ENCODE measurements around the gene CCDC178.
A peak's percentile ranks its signal among the peaks of the same experiment; 100 is the strongest.

CCDC178 gene

DNA sequence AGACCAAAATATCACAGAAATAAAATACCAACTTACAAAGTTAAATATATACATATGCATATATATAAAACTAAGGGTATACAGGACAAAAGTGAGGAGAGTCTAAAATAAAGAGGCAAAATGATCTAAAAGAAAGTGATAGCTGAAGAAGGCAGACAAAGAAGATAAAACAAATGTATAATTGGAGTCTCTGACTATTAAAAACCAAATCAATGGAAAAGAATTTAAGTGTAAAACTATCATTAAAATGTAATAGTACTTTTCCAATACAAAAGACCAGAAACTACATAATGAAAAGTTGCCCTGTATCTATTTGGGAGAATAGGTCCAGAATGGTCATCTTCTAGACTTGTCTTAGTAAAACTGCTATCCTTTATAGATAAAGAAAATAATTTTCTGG lies 400.3 kb downstream of the CCDC178 start:
- no peak overlapping the region for H3K4ac ChIP-seq (ENCODE audit: low read depth, low read length)
- H4K5ac ChIP-seq (ENCODE audit: low read length): no peak overlapping the region
- no peak overlapping the region for H2BK15ac ChIP-seq (replicated peaks; ENCODE audit: low read depth)
- no peaks in the 10 kb centered on the region for H3K79me2 ChIP-seq (ENCODE audit: control insufficient read depth, insufficient read depth, low read length)
- H3K23ac ChIP-seq (ENCODE audit: low read length): no peak overlapping the region
- H2BK120ac ChIP-seq (ENCODE audit: low read depth, low read length): no peak overlapping the region
- H3K56ac ChIP-seq (ENCODE audit: low read length): no peak overlapping the region
- no peak overlapping the region for H3K27ac ChIP-seq (ENCODE audit: low read depth, low read length)
- no peak overlapping the region for H3K4me3 ChIP-seq (ENCODE audit: low read length)
- no peak overlapping the region for H3K9ac ChIP-seq (ENCODE audit: low read length)
- H2AK5ac ChIP-seq (ENCODE audit: low read length): no peak overlapping the region
- H4K8ac ChIP-seq (ENCODE audit: low read depth, low read length): no peak overlapping the region
- no peaks in the 10 kb centered on the region for H3K27me3 ChIP-seq (ENCODE audit: insufficient read depth, low read length, poor library complexity)
- H2BK5ac ChIP-seq (ENCODE audit: low read length): no peak overlapping the region
- no peak for DNase-seq
- no peaks in the 10 kb centered on the region for H3K36me3 ChIP-seq (ENCODE audit: control insufficient read depth, insufficient read depth, low read length)
- H3K4me1 ChIP-seq (ENCODE audit: control insufficient read depth, low read depth, low read length): no peaks in the 10 kb centered on the region
- no peak overlapping the region for H3K4me2 ChIP-seq (ENCODE audit: low read length)
- no peak overlapping the region for H3K18ac ChIP-seq (ENCODE audit: low read length)
- H3K79me1 ChIP-seq (ENCODE audit: low read length): no peaks in the 10 kb centered on the region

DNA sequence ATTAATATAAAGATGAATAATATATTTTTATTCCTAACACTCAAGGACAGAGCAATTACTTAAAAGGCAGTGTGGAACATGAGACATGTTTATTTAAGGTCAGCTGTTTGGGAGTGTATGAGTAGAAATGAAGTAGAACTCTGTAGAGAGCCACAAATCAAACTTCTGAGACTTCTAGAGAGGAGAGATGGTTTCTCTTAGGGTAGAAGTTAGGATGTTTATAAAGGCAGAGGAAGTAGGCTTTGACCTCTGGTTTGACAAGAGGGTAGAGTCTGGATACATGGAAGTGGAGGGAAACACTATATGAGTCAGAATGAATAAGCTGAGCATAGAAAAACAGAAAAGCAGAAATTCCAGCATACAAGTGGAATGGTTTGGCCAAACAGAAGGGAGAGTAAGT lies 405.6 kb downstream of the CCDC178 start:
- Histone ChIP-seq H2AK5ac (ENCODE audit: low read length) (no peak overlapping the region), H3K4ac (ENCODE audit: low read depth, low read length) (no peak overlapping the region), H3K27me3 (ENCODE audit: insufficient read depth, low read length, poor library complexity) (no peaks in the 10 kb centered on the region), H2BK5ac (ENCODE audit: low read length) (no peak overlapping the region), H4K8ac (ENCODE audit: low read depth, low read length) (no peak overlapping the region), H3K79me1 (ENCODE audit: low read length) (no peaks in the 10 kb centered on the region), H3K23ac (ENCODE audit: low read length) (no peak overlapping the region), H2BK120ac (ENCODE audit: low read depth, low read length) (no peak overlapping the region), H3K36me3 (ENCODE audit: control insufficient read depth, insufficient read depth, low read length) (no peaks in the 10 kb centered on the region), H4K5ac (ENCODE audit: low read length) (no peak overlapping the region), H3K9ac (ENCODE audit: low read length) (no peak overlapping the region), H3K4me1 (ENCODE audit: control insufficient read depth, low read depth, low read length) (no peaks in the 10 kb centered on the region), H2BK15ac (replicated peaks; ENCODE audit: low read depth) (no peak overlapping the region), H3K79me2 (ENCODE audit: control insufficient read depth, insufficient read depth, low read length) (no peaks in the 10 kb centered on the region), H3K4me2 (ENCODE audit: low read length) (no peak overlapping the region), H3K4me3 (ENCODE audit: low read length) (no peak overlapping the region), H3K27ac (ENCODE audit: low read depth, low read length) (no peak overlapping the region), H3K56ac (ENCODE audit: low read length) (no peak overlapping the region), H3K18ac (ENCODE audit: low read length) (no peak overlapping the region)
- DNase-seq: no peak

DNA sequence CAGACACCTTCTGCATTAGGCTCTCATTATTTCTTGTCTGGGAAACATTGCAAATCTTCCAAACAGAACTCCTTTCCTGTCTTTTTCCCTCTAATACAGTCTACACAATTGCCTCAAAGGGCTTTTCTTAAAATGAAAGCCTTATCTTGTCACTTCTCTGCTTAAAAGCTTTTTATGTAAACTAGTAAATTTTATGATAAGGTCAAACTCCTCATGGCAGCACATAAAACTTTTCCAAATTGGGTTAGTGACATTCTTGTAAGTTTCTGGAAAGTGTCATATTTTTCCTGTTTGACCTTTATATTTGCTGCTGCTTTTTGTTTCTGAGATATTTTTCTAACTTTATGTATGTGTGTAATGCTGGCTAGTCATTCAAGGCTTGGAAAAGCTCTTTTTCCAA lies 406.3 kb downstream of the CCDC178 start:
- no peak overlapping the region for H3K27ac ChIP-seq (ENCODE audit: low read depth, low read length)
- no peak for DNase-seq
- H3K4me2 ChIP-seq (ENCODE audit: low read length): no peak overlapping the region
- H3K4me1 ChIP-seq (ENCODE audit: control insufficient read depth, low read depth, low read length): no peaks in the 10 kb centered on the region
- no peaks in the 10 kb centered on the region for H3K79me1 ChIP-seq (ENCODE audit: low read length)
- H3K36me3 ChIP-seq (ENCODE audit: control insufficient read depth, insufficient read depth, low read length): no peaks in the 10 kb centered on the region
- no peak overlapping the region for H3K4me3 ChIP-seq (ENCODE audit: low read length)
- H2BK120ac ChIP-seq (ENCODE audit: low read depth, low read length): no peak overlapping the region
- no peak overlapping the region for H4K5ac ChIP-seq (ENCODE audit: low read length)
- H3K23ac ChIP-seq (ENCODE audit: low read length): no peak overlapping the region
- no peaks in the 10 kb centered on the region for H3K79me2 ChIP-seq (ENCODE audit: control insufficient read depth, insufficient read depth, low read length)
- no peak overlapping the region for H2BK15ac ChIP-seq (replicated peaks; ENCODE audit: low read depth)
- no peak overlapping the region for H3K9ac ChIP-seq (ENCODE audit: low read length)
- H3K18ac ChIP-seq (ENCODE audit: low read length): no peak overlapping the region
- no peak overlapping the region for H3K4ac ChIP-seq (ENCODE audit: low read depth, low read length)
- no peaks in the 10 kb centered on the region for H3K27me3 ChIP-seq (ENCODE audit: insufficient read depth, low read length, poor library complexity)
- H2BK5ac ChIP-seq (ENCODE audit: low read length): no peak overlapping the region
- no peak overlapping the region for H4K8ac ChIP-seq (ENCODE audit: low read depth, low read length)
- H2AK5ac ChIP-seq (ENCODE audit: low read length): no peak overlapping the region
- H3K56ac ChIP-seq (ENCODE audit: low read length): no peak overlapping the region

DNA sequence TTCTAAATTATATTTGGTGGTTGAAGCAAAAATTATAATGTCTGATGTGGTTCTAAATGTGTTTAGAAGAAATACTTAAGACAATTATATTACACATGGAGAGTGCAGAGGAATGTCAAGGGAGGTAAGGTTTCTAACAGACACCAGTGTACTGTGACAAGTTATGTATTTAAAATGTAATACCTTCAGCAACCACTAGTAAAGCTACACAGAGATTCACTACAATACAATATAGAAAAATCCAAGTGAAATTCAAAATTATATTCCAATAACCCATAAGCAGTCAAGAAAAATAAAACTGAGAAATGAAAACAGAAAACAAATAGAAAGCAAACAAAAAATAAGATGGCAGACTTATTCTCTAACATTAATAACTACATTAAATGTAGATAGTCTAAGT lies 418.2 kb downstream of the CCDC178 start:
- H3K56ac ChIP-seq (ENCODE audit: low read length): no peak overlapping the region
- no peak overlapping the region for H2BK15ac ChIP-seq (replicated peaks; ENCODE audit: low read depth)
- no peak overlapping the region for H4K8ac ChIP-seq (ENCODE audit: low read depth, low read length)
- DNase-seq: no peak
- no peaks in the 10 kb centered on the region for H3K79me2 ChIP-seq (ENCODE audit: control insufficient read depth, insufficient read depth, low read length)
- H3K23ac ChIP-seq (ENCODE audit: low read length): no peak overlapping the region
- H3K4me2 ChIP-seq (ENCODE audit: low read length): no peak overlapping the region
- no peaks in the 10 kb centered on the region for H3K27me3 ChIP-seq (ENCODE audit: insufficient read depth, low read length, poor library complexity)
- H2BK5ac ChIP-seq (ENCODE audit: low read length): no peak overlapping the region
- H3K4me1 ChIP-seq (ENCODE audit: control insufficient read depth, low read depth, low read length): no peaks in the 10 kb centered on the region
- H3K79me1 ChIP-seq (ENCODE audit: low read length): no peaks in the 10 kb centered on the region
- H3K18ac ChIP-seq (ENCODE audit: low read length): no peak overlapping the region
- H3K36me3 ChIP-seq (ENCODE audit: control insufficient read depth, insufficient read depth, low read length): no peaks in the 10 kb centered on the region
- no peak overlapping the region for H3K9ac ChIP-seq (ENCODE audit: low read length)
- H2AK5ac ChIP-seq (ENCODE audit: low read length): no peak overlapping the region
- H4K5ac ChIP-seq (ENCODE audit: low read length): no peak overlapping the region
- no peak overlapping the region for H3K4me3 ChIP-seq (ENCODE audit: low read length)
- no peak overlapping the region for H2BK120ac ChIP-seq (ENCODE audit: low read depth, low read length)
- H3K4ac ChIP-seq (ENCODE audit: low read depth, low read length): no peak overlapping the region
- H3K27ac ChIP-seq (ENCODE audit: low read depth, low read length): no peak overlapping the region

DNA sequence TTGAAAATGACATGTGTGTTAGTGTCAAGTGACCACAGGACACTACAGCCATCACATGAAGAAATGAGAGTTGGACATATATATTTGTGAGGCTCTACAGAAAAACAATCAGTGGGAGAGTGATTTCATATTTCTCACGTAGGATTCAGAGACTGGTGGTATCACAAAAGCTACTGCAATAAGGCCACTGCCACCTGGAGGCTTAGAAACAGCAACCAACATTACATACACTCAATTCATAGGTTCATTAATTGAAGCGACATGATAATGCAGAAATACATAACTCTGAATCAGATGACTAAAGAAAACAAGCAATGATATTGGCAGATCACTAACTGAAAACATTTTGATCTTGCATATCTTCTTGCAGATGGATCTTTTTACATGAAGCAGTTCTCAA lies 419.6 kb downstream of the CCDC178 start:
- DNase-seq: no peak
- Histone ChIP-seq H3K4me3 (ENCODE audit: low read length) (no peak overlapping the region), H2AK5ac (ENCODE audit: low read length) (no peak overlapping the region), H2BK120ac (ENCODE audit: low read depth, low read length) (no peak overlapping the region), H2BK5ac (ENCODE audit: low read length) (no peak overlapping the region), H3K4ac (ENCODE audit: low read depth, low read length) (no peak overlapping the region), H3K36me3 (ENCODE audit: control insufficient read depth, insufficient read depth, low read length) (no peaks in the 10 kb centered on the region), H3K23ac (ENCODE audit: low read length) (no peak overlapping the region), H3K4me1 (ENCODE audit: control insufficient read depth, low read depth, low read length) (no peaks in the 10 kb centered on the region), H3K79me2 (ENCODE audit: control insufficient read depth, insufficient read depth, low read length) (no peaks in the 10 kb centered on the region), H3K4me2 (ENCODE audit: low read length) (no peak overlapping the region), H3K18ac (ENCODE audit: low read length) (no peak overlapping the region), H3K27me3 (ENCODE audit: insufficient read depth, low read length, poor library complexity) (no peaks in the 10 kb centered on the region), H3K56ac (ENCODE audit: low read length) (no peak overlapping the region), H4K5ac (ENCODE audit: low read length) (no peak overlapping the region), H3K9ac (ENCODE audit: low read length) (no peak overlapping the region), H3K27ac (ENCODE audit: low read depth, low read length) (no peak overlapping the region), H2BK15ac (replicated peaks; ENCODE audit: low read depth) (no peak overlapping the region), H3K79me1 (ENCODE audit: low read length) (no peaks in the 10 kb centered on the region), H4K8ac (ENCODE audit: low read depth, low read length) (no peak overlapping the region)
- no CpG with 5 or more reads among the region's 2 CpGs for WGBS (ENCODE audit: extremely low coverage, insufficient coverage, low lambda C conversion rate)

DNA sequence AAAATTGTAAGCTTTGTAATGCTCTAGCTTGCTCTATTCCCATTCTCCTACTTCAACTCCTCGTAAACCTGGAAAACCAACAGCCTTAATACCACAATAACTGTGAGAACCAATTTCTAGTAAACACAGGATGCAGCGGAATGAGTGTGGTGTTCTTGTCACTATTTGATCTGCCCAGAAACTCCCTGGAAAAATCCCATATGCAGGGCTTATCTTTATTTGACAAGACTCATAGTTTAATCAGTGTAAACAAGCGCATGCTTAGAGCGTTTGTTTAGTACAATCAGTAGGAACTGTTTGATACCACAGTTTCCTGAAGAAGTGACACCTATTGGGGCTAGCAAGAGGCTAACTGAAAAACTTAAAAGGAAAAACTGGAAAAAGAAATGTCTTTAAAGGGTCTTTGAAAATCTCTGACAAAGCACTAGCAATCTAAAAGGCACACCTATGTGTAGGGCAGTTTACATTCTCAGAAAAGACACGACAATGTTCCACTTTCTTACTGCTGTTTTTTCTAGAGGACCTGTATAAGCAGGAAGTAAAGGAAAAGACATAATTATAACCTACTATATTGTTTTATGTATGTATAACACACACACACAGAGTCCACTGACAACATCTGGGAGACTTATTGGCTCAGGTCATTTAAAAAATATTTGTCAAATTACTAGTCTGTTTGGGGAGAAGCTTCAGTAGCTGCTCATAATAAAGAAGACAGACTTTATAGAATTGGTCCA lies 426.3 kb downstream of the CCDC178 start:
- Histone ChIP-seq H3K56ac (ENCODE audit: low read length) (no peak overlapping the region), H2BK15ac (replicated peaks; ENCODE audit: low read depth) (no peak overlapping the region), H2BK5ac (ENCODE audit: low read length) (no peak overlapping the region), H3K79me1 (ENCODE audit: low read length) (no peaks in the 10 kb centered on the region), H3K27me3 (ENCODE audit: insufficient read depth, low read length, poor library complexity) (no peaks in the 10 kb centered on the region), H4K8ac (ENCODE audit: low read depth, low read length) (no peak overlapping the region), H3K79me2 (ENCODE audit: control insufficient read depth, insufficient read depth, low read length) (no peaks in the 10 kb centered on the region), H4K5ac (ENCODE audit: low read length) (no peak overlapping the region), H3K4me1 (ENCODE audit: control insufficient read depth, low read depth, low read length) (no peaks in the 10 kb centered on the region), H3K27ac (ENCODE audit: low read depth, low read length) (no peak overlapping the region), H2AK5ac (ENCODE audit: low read length) (no peak overlapping the region), H3K23ac (ENCODE audit: low read length) (no peak overlapping the region), H3K9ac (ENCODE audit: low read length) (no peak overlapping the region), H3K36me3 (ENCODE audit: control insufficient read depth, insufficient read depth, low read length) (no peaks in the 10 kb centered on the region), H2BK120ac (ENCODE audit: low read depth, low read length) (no peak overlapping the region), H3K4me2 (ENCODE audit: low read length) (no peak overlapping the region), H3K4ac (ENCODE audit: low read depth, low read length) (no peak overlapping the region), H3K18ac (ENCODE audit: low read length) (no peak overlapping the region), H3K4me3 (ENCODE audit: low read length) (no peak overlapping the region)
- no CpG with 5 or more reads among the region's 5 CpGs for WGBS (ENCODE audit: extremely low coverage, insufficient coverage, low lambda C conversion rate)
- peak; percentile 44 for DNase-seq
